ENCODE measurements around the gene CROCC2.

- TF ChIP-seq POLR2A (IDR thresholded peaks at IDR 0.05): no peak
- no peak for TF ChIP-seq CTCF (IDR thresholded peaks at IDR 0.05)
Observed at GRCh38 chr2:240926516-240927389, 20.6 kb downstream of the CROCC2 start.

Measured in heart left ventricle (tissue), 13 donors.